ENCODE results near the gene CEMIP. TPM values are rescaled to one million over a fixed set of nuclear protein-coding genes. Genes with fewer than 3 reads are reported as not detected.

The CEMIP gene
- total RNA-seq, 1 experiment from 2014 or later: 3.5 TPM

DNA sequence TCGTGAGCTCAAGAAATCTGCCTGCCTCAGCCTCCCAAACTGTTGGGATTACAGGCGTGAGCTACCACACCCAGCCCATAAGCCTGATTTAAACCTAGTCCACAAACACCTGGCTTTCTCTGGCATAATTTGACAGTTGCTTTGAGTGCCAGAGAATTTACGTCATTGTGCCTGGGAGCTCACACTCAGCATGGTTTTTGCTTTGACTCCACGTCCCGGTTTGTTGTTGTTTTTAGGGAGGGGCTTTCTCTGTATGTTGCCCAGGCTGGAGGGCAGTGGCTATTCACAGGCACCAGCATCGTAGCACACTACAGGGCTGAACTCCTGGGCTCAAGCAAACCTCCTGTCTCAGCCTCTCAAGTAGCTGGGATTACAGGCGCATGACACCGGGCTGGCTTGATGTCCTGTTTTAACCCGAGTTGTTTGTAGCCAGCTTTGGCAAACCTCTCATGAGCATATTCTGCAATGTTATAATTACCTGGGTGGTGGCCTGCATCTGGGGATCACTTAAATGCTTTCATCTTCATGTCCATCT is 32.7 kb downstream of the CEMIP start:
- CTCF ChIA-PET: no interaction called here

DNA sequence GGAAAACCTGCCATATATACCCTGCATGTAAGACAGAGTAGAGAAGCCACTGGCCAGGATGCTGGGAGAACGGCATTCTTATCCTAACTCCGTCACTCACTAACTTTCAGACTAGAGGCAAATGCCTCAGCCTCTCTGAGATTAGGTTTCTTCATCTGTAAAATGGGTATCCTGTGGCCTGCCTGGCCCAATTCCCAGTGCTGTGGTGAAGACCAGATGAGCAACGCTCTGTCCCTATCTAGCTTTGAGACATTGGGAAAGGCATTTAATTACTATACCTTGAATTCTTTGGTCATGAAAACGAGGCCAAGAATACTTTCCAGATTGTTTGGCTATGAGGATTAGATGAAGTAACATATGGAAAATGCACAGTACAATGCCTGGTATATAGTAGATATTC is 35.9 kb downstream of the CEMIP start:
- Histone ChIP-seq H3K79me2 (ENCODE audit: insufficient read depth, low read length) (no peaks in the 10 kb centered on the region), H3K9me3 (ENCODE audit: control insufficient read depth in 1 of 2, insufficient read depth in 1 of 2, low read depth in 1 of 2, low read length in 2 of 2) (no peaks in the 10 kb centered on the region), H3K4me3 (replicated peaks in 1 of 2; ENCODE audit: low read depth in 1 of 2, low read length in 2 of 2) (no peak overlapping the region), H3K27me3 (ENCODE audit: insufficient read depth, low read length) (no peaks in the 10 kb centered on the region), H3K36me3 (ENCODE audit: control insufficient read depth in 1 of 2, insufficient read depth in 2 of 2, low read length in 2 of 2) (no peaks in the 10 kb centered on the region), H4K20me1 (ENCODE audit: insufficient read depth) (no peaks in the 10 kb centered on the region), H2AFZ (ENCODE audit: low read depth, low read length, poor library complexity, severe bottlenecking) (no peak overlapping the region), H3K4me2 (ENCODE audit: low read length) (no peak overlapping the region), H3K9ac (ENCODE audit: low read length) (no peak overlapping the region), H3K9me2 (ENCODE audit: insufficient read depth) (no peaks in the 10 kb centered on the region), H3K27ac (ENCODE audit: low read depth, low read length) (no peak overlapping the region), H3K4me1 (ENCODE audit: control insufficient read depth in 1 of 2, insufficient read depth in 2 of 2, low read length in 2 of 2) (no peaks in the 10 kb centered on the region)
- intact Hi-C loops (cut with micrococcal nuclease): no loop called here
- DNase-seq (ENCODE audit: low read depth, low spot score) (no peak), ATAC-seq (no peak)
- RAD21 ChIA-PET (ENCODE audit: low non-redundant PET in 1 of 2, low total read pairs in 2 of 2, uncharacterized antibody in 2 of 2, unreplicated experiment in 2 of 2): no interaction called here
- BruUV-seq (replicated peaks): no TSS peak
- CTCF ChIA-PET: no interaction called here
- POLR2A ChIA-PET: no interaction called here
- TF ChIP-seq ZFX (IDR thresholded peaks at IDR 0.05) (no peak), ELF1 (IDR thresholded peaks at IDR 0.05; ENCODE audit: borderline replicate concordance, low read depth) (no peak), JUND (IDR thresholded peaks at IDR 0.05) (no peak), YY1 (IDR thresholded peaks at IDR 0.05; ENCODE audit: extremely low read depth, insufficient replicate concordance, low read depth, low read length) (no peak)

More for the DNA sequence above, 32.7 kb downstream of the CEMIP start:
- ATAC-seq (no peak), DNase-seq (ENCODE audit: low read depth, low spot score) (no peak)
- no peaks in the 10 kb centered on the region for H3K27me3 ChIP-seq (ENCODE audit: insufficient read depth, low read length)
- H3K9me2 ChIP-seq (ENCODE audit: insufficient read depth): no peaks in the 10 kb centered on the region
- intact Hi-C loops (cut with micrococcal nuclease): no loop called here
- TF ChIP-seq YY1 (IDR thresholded peaks at IDR 0.05; ENCODE audit: extremely low read depth, insufficient replicate concordance, low read depth, low read length) (no peak), JUND (IDR thresholded peaks at IDR 0.05) (no peak), RAD21 (IDR thresholded peaks at IDR 0.05; ENCODE audit: low read depth) (no peak), ZNF274 (IDR thresholded peaks at IDR 0.05; ENCODE audit: low read depth, low read length) (no peak), ELF1 (IDR thresholded peaks at IDR 0.05; ENCODE audit: borderline replicate concordance, low read depth) (no peak), SIN3A (IDR thresholded peaks at IDR 0.05; ENCODE audit: low read depth) (no peak), EZH2phosphoT487 (IDR thresholded peaks at IDR 0.05; ENCODE audit: borderline replicate concordance) (no peak), ZFX (IDR thresholded peaks at IDR 0.05) (no peak), SP1 (IDR thresholded peaks at IDR 0.05; ENCODE audit: low read depth) (no peak), SRF (IDR thresholded peaks at IDR 0.05; ENCODE audit: low read depth) (no peak)
- TF ChIP-seq, protein P1, sequence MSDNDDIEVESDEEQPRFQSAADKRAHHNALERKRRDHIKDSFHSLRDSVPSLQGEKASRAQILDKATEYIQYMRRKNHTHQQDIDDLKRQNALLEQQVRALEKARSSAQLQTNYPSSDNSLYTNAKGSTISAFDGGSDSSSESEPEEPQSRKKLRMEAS (IDR thresholded peaks at IDR 0.05): no peak
- TF ChIP-seq, protein P2, sequence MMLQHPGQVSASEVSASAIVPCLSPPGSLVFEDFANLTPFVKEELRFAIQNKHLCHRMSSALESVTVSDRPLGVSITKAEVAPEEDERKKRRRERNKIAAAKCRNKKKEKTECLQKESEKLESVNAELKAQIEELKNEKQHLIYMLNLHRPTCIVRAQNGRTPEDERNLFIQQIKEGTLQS (IDR thresholded peaks at IDR 0.05): no peak
- H3K4me3 ChIP-seq (replicated peaks in 1 of 2; ENCODE audit: low read depth in 1 of 2, low read length in 2 of 2): no peak overlapping the region
- BruUV-seq (replicated peaks): no TSS peak
- no peak overlapping the region for H3K27ac ChIP-seq (ENCODE audit: low read depth, low read length)
- ChIA-PET RAD21 (ENCODE audit: low non-redundant PET in 1 of 2, low total read pairs in 2 of 2, uncharacterized antibody in 2 of 2, unreplicated experiment in 2 of 2) (no interaction called here), POLR2A (no interaction called here)
- H3K4me1 ChIP-seq (ENCODE audit: control insufficient read depth in 1 of 2, insufficient read depth in 2 of 2, low read length in 2 of 2): no peaks in the 10 kb centered on the region
- no peaks in the 10 kb centered on the region for H3K36me3 ChIP-seq (ENCODE audit: control insufficient read depth in 1 of 2, insufficient read depth in 2 of 2, low read length in 2 of 2)
- no peaks in the 10 kb centered on the region for H3K79me2 ChIP-seq (ENCODE audit: insufficient read depth, low read length)
- no peak overlapping the region for H3K4me2 ChIP-seq (ENCODE audit: low read length)
- no peak overlapping the region for H2AFZ ChIP-seq (ENCODE audit: low read depth, low read length, poor library complexity, severe bottlenecking)
- H3K9ac ChIP-seq (ENCODE audit: low read length): no peak overlapping the region
- no peaks in the 10 kb centered on the region for H4K20me1 ChIP-seq (ENCODE audit: insufficient read depth)
- no peaks in the 10 kb centered on the region for H3K9me3 ChIP-seq (ENCODE audit: control insufficient read depth in 1 of 2, insufficient read depth in 1 of 2, low read depth in 1 of 2, low read length in 2 of 2)

All from HCT116 (cell line).